Stomach (tissue), 4 donors: ENCODE results near the gene BUB1.

ENCODE experiments used
- CTCF ChIP-seq, 7 experiments: fragments of 450-650 bp in 4 of 7; fragments of 200-600 bp in 3 of 7; sonication (generic) in 3 of 7; IDR thresholded peaks; one replicate each; pipeline ENCODE4 v1.5.1; 2016 to 2019; ENCODE audit warnings: antibody characterized with exemption in 7 of 7, control low read depth in 2 of 7, mild to moderate bottlenecking in 1 of 7
- EP300 ChIP-seq: sonication (generic); formaldehyde crosslinking; IDR thresholded peaks from one replicate; pipeline ENCODE4 v1.6.1; 2017; ENCODE audit warnings: antibody characterized with exemption
- POLR2A ChIP-seq, 4 donors: fragments of 450-650 bp; IDR thresholded peaks; one replicate each; pipeline ENCODE4 v1.6.1; 2016; ENCODE audit warnings: antibody characterized with exemption in 4 of 4, control low read depth in 2 of 4, mild to moderate bottlenecking in 1 of 4, moderate library complexity in 1 of 4
- POLR2AphosphoS5 ChIP-seq, 3 donors: sonication (generic); formaldehyde crosslinking; IDR thresholded peaks; one replicate each; pipeline ENCODE4 v1.6.1; 2016; ENCODE audit warnings: antibody characterized with exemption in 3 of 3

DNA sequence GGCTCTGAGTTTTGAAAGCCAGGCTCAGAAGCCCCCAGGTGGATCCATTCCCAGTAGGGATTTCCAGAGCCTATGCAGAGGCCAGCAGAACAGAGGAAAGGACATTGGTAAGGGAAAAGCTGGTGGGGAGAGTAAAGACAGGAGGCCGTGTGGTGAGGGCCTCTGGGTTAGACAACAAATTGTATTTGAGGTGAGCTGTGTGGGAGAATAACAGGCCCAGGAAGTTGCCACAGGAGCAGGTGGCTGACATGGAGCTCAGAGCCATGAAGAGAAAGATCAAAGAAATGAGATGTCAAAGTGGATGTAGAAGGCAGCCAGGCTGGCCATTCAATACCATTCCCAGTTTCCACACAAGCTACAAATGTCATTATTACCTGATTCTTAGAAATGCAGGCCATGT is 8.8 kb downstream of the BUB1 start:
- TF ChIP-seq CTCF (IDR thresholded peaks at IDR 0.05), result no peak
- no peak for TF ChIP-seq POLR2AphosphoS5 (IDR thresholded peaks at IDR 0.05)
- no peak for TF ChIP-seq POLR2A (IDR thresholded peaks at IDR 0.05)
- TF ChIP-seq EP300, result no peak
